ENCODE results near the gene RPLP2.
A peak's percentile ranks its signal among the peaks of the same experiment; 100 is the strongest.

The RPLP2 gene

DNA sequence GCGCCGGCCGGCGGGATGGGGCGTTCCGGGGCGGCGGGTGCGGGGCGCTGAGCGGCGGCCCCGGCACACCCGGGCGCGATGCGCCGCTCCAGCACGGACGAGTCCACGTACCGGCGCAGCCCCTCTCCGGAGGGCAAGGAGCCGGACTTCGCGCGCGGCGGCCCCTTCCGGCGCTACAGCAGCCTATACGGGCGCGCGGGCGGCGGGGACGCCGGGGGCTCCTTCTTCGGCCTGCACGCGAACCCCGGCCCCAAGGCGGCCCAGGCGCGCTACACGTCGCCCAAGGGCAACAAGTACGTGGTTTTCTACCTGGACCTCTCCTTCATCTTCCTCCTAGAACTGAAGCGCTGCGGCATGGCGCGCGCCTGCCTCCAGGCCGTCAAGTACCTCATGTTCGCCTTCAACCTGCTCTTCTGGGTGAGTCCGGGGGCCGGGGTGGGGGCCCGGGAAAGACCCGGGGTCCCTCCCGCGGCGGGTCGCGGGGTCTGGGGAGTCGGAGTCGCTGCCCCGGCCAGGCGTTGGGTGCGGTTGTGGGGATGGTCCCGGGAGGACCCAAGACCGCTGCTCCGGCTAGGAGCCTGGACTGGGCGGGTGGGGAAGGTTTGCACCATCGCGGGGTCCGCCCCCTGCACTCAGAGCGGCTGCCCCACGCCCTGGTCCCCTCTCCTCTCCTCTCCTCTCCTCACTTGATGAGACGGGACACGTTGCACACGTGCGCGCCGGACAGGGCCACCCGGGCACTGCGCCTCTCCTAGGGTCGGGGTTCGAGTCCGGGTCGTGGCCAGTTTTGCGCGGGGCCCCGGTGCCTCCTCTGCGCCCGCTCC lies 40.4 kb downstream of the RPLP2 start:
- no peak for DNase-seq (ENCODE audit: low read depth in 2 of 2)

DNA sequence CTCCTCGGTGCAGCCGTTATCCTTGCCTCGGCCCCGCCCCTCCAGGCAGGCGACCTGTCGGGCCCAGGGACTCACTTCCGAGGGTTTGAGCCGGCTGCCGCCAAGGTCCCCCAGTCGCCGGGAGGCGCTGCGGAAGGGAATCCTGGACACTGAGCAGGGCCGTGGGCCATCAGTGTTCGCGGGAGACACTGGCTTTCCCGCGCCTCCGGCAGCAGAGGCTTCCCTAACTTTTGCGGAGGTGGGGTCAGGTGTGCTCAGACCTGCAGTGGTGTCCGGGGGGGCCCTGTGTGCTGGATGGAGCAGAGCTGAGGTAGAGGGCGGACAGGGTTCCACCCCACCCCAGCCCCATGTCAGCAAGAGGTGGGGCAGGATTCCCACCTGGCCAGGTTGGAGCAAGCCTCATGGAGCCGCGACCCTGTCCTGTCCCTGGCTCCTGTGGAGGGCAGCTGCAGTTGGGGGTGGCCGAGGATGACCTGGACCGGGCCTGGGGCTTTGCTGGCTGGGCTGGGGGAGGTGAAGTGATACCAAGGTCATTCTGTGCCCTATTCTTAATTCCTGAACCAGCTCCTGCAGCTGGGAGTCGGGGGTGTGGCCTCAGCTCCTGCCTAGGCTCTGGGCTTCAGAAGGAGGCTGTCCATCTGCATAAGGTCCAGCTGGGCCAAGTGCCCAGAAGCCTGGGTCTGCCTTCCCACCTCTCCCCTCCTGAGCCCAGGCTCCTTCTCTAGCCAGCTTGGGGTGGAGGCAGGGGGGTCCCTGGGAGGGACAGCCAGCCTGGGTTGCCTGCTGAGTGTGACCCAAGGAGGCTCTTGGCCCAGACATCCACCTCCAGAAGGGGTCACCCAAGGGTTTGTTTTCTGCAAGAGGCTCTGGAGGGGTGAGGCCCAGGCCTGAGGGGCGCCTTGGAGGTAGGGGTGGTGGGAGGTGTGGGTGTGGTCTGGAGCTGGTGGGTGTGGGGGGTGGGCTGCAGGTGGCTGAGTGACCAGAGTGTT lies 41.3 kb downstream of the RPLP2 start:
- no peak for DNase-seq (ENCODE audit: low read depth in 2 of 2)

GRCh38 chr11:852762-853161 lies 43.0 kb downstream of the RPLP2 start:
- DNase-seq (ENCODE audit: low read depth in 2 of 2): no peak

- no peak for DNase-seq (ENCODE audit: low read depth in 2 of 2)
Observed at GRCh38 chr11:853682-854448, 44.1 kb downstream of the RPLP2 start.

GRCh38 chr11:854601-855329 lies 45.0 kb downstream of the RPLP2 start:
- no peak for DNase-seq (ENCODE audit: low read depth in 2 of 2)

DNA sequence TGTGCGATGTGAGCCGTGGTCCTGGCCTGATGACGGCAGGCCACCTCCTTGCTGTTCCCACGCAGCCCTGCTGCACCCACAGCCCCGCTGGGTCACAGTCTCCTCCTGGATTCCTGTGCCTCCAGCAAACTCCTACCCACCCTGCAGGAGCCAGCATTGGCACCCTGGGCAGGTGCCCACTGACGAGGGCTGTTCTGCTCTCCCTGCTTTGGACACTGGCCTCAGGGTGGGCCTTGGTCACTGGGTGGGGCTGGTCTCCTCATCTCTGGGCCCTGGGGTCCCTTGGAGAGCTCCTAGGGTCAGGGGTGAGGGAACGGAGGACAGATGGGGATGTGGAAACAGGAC lies 45.5 kb downstream of the RPLP2 start:
- DNase-seq (ENCODE audit: low read depth in 2 of 2): no peak

- DNase-seq (ENCODE audit: low read depth in 2 of 2): no peak
Observed at GRCh38 chr11:855796-856195, 46.0 kb downstream of the RPLP2 start.

GRCh38 chr11:856397-856796 lies 46.6 kb downstream of the RPLP2 start:
- no peak for DNase-seq (ENCODE audit: low read depth in 2 of 2)

- no peak for DNase-seq (ENCODE audit: low read depth in 2 of 2)
Observed at GRCh38 chr11:858053-858761, 48.4 kb downstream of the RPLP2 start.

GRCh38 chr11:858762-859339 lies 49.1 kb downstream of the RPLP2 start:
- DNase-seq (ENCODE audit: low read depth in 2 of 2): no peak

DNA sequence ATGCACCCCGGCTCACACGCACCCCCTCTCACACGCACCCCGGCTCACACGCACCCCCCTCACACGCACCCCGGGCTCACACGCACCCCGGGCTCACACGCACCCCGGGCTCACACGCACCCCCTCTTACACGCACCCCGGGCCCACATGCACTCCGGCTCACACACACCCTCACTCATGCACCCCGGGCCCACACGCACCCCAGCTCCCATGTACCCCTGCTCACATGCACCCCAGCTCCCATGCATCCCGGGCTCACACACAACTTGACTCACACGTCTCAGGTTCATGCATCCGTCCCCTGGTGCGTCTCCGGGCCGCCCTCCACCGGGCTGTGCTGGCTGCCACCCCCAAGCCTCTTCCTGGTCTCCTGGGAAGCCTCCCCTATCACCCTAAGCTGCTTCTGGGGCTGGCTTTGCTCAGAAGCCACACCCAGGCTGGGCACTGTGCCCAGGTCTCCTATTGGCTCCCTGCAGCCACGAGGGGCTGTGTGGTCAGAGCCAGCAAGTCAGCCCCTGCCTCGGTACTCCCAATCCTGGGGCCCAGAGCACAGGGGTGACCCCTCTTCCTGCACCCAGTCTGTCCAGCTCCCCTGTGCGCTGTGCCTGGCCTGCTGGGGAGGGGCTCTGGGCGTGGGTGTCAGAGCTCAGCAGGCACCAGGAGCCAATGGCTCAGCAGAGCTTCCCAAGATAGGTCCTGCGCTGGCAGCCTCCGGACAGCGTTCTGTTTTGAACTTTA lies 49.8 kb downstream of the RPLP2 start:
- peak; percentile 40 to 52 for DNase-seq (ENCODE audit: low read depth in 2 of 2)

DNA sequence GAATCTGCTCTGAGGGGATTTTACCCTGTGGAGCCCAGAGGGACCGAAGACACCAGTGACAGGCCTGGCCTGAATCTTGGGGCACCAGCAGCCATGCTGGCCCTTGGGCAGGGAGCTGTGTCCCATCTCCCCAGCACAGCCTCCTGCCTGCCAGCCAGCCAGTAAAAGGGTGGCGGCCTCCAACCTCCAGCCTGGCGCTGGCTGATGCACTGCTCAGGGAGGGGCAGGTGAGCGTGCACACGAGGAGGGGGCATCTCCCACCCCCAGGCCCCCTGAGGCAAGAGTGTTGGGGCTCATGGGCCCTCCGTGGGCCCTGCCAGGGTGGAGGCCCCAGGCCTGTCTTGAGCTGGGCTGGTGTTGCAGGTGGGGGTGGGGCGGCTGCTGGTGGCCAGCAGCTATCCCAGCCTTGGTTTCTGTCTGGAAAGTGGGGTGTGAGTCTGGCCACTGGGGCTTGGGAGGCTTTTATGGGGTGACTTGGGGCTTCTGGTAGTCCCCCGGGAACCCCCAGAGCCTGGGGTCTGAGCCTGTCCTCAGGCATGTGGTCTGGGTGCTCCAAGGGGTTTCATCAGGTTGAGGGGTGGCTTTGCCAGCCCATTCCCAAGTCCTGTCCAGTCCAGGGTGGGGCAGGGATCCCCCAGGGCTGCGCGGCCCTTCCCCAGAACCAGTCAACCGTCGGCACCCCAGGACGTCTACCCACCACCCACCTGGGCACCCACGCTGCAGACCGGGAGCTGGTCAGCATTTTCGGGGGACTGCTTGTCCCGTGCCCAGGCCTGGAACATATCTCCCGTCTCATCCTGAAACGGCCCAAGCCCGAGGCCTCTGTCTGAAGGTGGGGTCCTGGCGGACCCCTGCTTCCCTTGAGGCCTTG lies 50.7 kb downstream of the RPLP2 start:
- DNase-seq (ENCODE audit: low read depth in 2 of 2): no peak

- DNase-seq (ENCODE audit: low read depth in 2 of 2): no peak
Observed at GRCh38 chr11:861105-861479, 51.3 kb downstream of the RPLP2 start.

DNA sequence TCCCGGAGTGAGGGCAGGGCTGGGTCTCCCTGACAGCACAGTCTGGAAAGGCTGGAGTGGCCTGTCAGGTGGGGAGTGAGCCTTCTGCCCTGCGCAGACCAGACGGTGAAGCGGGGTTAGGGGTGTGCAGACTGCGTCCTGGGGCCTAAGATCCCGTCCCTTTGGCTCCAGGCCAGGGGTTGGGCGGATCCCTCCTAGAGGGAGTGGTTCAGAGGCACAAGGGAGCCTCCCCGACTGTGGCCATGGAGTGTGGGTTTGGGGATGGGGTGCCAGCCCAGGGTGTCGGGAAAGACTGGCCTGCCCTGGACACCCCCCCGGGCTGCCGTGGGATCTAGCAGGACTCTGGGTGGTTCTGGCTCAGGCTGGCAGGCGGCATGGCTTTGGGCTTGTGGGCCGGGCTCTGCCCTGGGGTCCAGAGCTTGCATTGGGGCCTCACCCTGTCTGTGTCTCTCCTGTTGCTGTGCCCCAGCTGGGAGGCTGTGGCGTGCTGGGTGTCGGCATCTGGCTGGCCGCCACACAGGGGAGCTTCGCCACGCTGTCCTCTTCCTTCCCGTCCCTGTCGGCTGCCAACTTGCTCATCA lies 52.4 kb downstream of the RPLP2 start:
- no peak for DNase-seq (ENCODE audit: low read depth in 2 of 2)
